ENCODE results near the gene ARMC9. TPM values are rescaled to one million over a fixed set of nuclear protein-coding genes. Genes with fewer than 3 reads are reported as not detected.

Gene ARMC9
- total and polyA plus RNA-seq, 2 of the 13 experiments (the other 11 are each of a cell fraction or from before 2014, with no cell fraction given): 9.1 to 12.8 TPM

GRCh38 chr2:231181860-231182512 lies 16.4 kb upstream of the ARMC9 start (continued):
- no peak for TF ChIP-seq NR0B2 (CRISPR knock-in tag; IDR thresholded peaks at IDR 0.05)
- TF ChIP-seq KAT8 (CRISPR knock-in tag; IDR thresholded peaks at IDR 0.05): 0 out of 2 replicates have a peak, but pooled peaks have one; percentile 35
- 0 out of 2 replicates have a peak, but pooled peaks have one; percentile 14 for TF ChIP-seq IRF2 (CRISPR knock-in tag; IDR thresholded peaks at IDR 0.05)
- no peak for TF ChIP-seq PCBP2 (optimal IDR thresholded peaks at IDR 0.05; ENCODE audit: low read depth, low read length, poor library complexity, severe bottlenecking)
- TF ChIP-seq ERF (CRISPR knock-in tag; IDR thresholded peaks at IDR 0.05): no peak
- no peak for TF ChIP-seq ATRX (CRISPR knock-in tag; IDR thresholded peaks at IDR 0.05; ENCODE audit: borderline replicate concordance)
- no peak for TF ChIP-seq BRD4 (CRISPR knock-in tag; IDR thresholded peaks at IDR 0.05)
- TF ChIP-seq CTCF (CRISPR knock-in tag; IDR thresholded peaks at IDR 0.05): peak; percentile 21; the same call in 1 of the 2 replicates
- TF ChIP-seq ZBTB14 (CRISPR knock-in tag; IDR thresholded peaks at IDR 0.05): no peak
- TF ChIP-seq ZSCAN25 (CRISPR knock-in tag; IDR thresholded peaks at IDR 0.05): no peak
- peak; percentile 73; the same call in 1 of the 2 replicates for TF ChIP-seq ZNF691 (CRISPR knock-in tag; IDR thresholded peaks at IDR 0.05; ENCODE audit: borderline replicate concordance, low read depth)
- 0 out of 2 replicates have a peak, but pooled peaks have one; percentile 11 for TF ChIP-seq ZNF225 (CRISPR knock-in tag; IDR thresholded peaks at IDR 0.05)
- no peak for TF ChIP-seq KDM1A (CRISPR knock-in tag; IDR thresholded peaks at IDR 0.05)
- 0 out of 2 replicates have a peak, but pooled peaks have one; percentile 42 for TF ChIP-seq ELF1 (CRISPR knock-in tag; IDR thresholded peaks at IDR 0.05)
- no peak for TF ChIP-seq ZNF513 (CRISPR knock-in tag; conservative IDR thresholded peaks at IDR 0.05)
- TF ChIP-seq FOXK2 (IDR thresholded peaks at IDR 0.05): no peak
- TF ChIP-seq NRL (CRISPR knock-in tag; IDR thresholded peaks at IDR 0.05; ENCODE audit: borderline replicate concordance): peak; percentile 35; the same call in 1 of the 2 replicates
- TF ChIP-seq HOXA9 (CRISPR knock-in tag; IDR thresholded peaks at IDR 0.05; ENCODE audit: borderline replicate concordance): 0 out of 2 replicates have a peak, but pooled peaks have one; percentile 25
- TF ChIP-seq CEBPB (IDR thresholded peaks at IDR 0.05; ENCODE audit: borderline replicate concordance, low read depth, low read length): peak; percentile 75; the same call in 1 of the 2 replicates
- TF ChIP-seq ZBTB8A (CRISPR knock-in tag; IDR thresholded peaks at IDR 0.05; ENCODE audit: borderline replicate concordance, low read depth): no peak
- TF ChIP-seq HNRNPK (IDR thresholded peaks at IDR 0.05; ENCODE audit: low read depth, low read length, poor library complexity, severe bottlenecking): no peak
- TF ChIP-seq ZNF891 (CRISPR knock-in tag; IDR thresholded peaks at IDR 0.05): 0 out of 2 replicates have a peak, but pooled peaks have one; percentile 30

All from HepG2 (cell line).